HCT116 (cell line): ENCODE results near the gene RCL1. TPM values are rescaled to one million over a fixed set of nuclear protein-coding genes. Genes with fewer than 3 reads are reported as not detected.
A peak's percentile ranks its signal among the peaks of the same experiment; 100 is the strongest.

Experiments used
- ATAC-seq: fragments of 200-7000 bp; cut with Tn5 transposase; 2 replicates; pipeline ENCODE4 v1.9.1; 2020; ENCODE audit warnings: mild to moderate bottlenecking, moderate library complexity
- Bru-seq: library from RNA; stranded (reverse); fragments of 400-500 nt; gene quantifications from one replicate; lab custom pipeline; 2021; lab: Mats Ljungman, UMichigan
- BruChase-seq, 2 experiments: library from RNA; stranded (reverse); fragments of 400-500 nt; gene quantifications; one replicate each; lab custom pipeline; 2021; lab: Mats Ljungman, UMichigan
- BruUV-seq: library from RNA; stranded (reverse); fragments of 400-500 nt; replicated peaks from 2 replicates; lab custom pipeline; 2021; lab: Mats Ljungman, UMichigan
- CTCF ChIA-PET: fragments of 300-600 bp; sonication (Branson Sonifier 250); formaldehyde crosslinking; loops from one replicate; lab custom pipeline; 2021; ENCODE audit warnings: antibody characterized with exemption; lab: Charles Lee
- POLR2A ChIA-PET: fragments of 300-600, 350-600 bp; sonication (Branson Sonifier 250); formaldehyde crosslinking; loops from one replicate; lab custom pipeline; 2021; ENCODE audit warnings: antibody characterized with exemption; lab: Charles Lee
- RAD21 ChIA-PET, 2 experiments: fragments of 300-600 bp; sonication (Branson Sonifier 250); formaldehyde crosslinking; loops; one replicate each; lab custom pipeline; 2023; ENCODE audit warnings: low total read pairs in 2 of 2; ENCODE audit not compliant: uncharacterized antibody in 2 of 2, unreplicated experiment in 2 of 2, low non-redundant PET in 1 of 2; lab: Charles Lee
- DNase-seq: peaks from one replicate; pipeline ENCODE4 v3.0.0-alpha.2; 2010; ENCODE audit warnings: low read depth, low spot score
- H2AFZ ChIP-seq: fragments of 200-600 bp; shearing (Covaris generic), sonication (generic); 2 replicates; pipeline ENCODE4 v1.6.1; 2017; ENCODE audit warnings: low read depth, mixed run types, mixed read lengths, antibody characterized with exemption, low read length; ENCODE audit not compliant: poor library complexity, severe bottlenecking
- H3K27ac ChIP-seq: 2 replicates; pipeline ENCODE4 v1.5.1; 2012; ENCODE audit warnings: low read depth, low read length
- H3K27me3 ChIP-seq: fragments of 200-600 bp; sonication (generic); 2 replicates; pipeline ENCODE4 v1.6.1; 2016; ENCODE audit warnings: mixed run types, low read length, mixed read lengths; ENCODE audit not compliant: insufficient read depth
- H3K36me3 ChIP-seq, 2 experiments: fragments of 200-500 bp in 1 of 2; fragments of 200-600 bp in 1 of 2; sonication (Bioruptor generic) in 1 of 2; sonication (generic) in 1 of 2; 2 replicates each; pipeline versions ENCODE4 v1.5.1 to v1.6.1; 2014 to 2016; ENCODE audit warnings: low read length in 2 of 2, inconsistent platforms in 1 of 2, mixed read lengths in 1 of 2, mixed run types in 1 of 2; ENCODE audit not compliant: insufficient read depth in 2 of 2, control insufficient read depth in 1 of 2
- H3K4me1 ChIP-seq, 2 experiments: fragments of 200-600 bp in 1 of 2; sonication (generic) in 1 of 2; 2 replicates each; pipeline versions ENCODE4 v1.5.1 to v1.6.1; 2012 to 2017; ENCODE audit warnings: low read length in 2 of 2, inconsistent platforms in 1 of 2, mild to moderate bottlenecking in 1 of 2, mixed read lengths in 1 of 2, mixed run types in 1 of 2, moderate library complexity in 1 of 2; ENCODE audit not compliant: insufficient read depth in 2 of 2, control insufficient read depth in 1 of 2
- H3K4me2 ChIP-seq: fragments of 200-600 bp; sonication (generic); 2 replicates; pipeline ENCODE4 v1.6.1; 2017; ENCODE audit warnings: mixed run types, low read length, mixed read lengths
- H3K4me3 ChIP-seq, 2 experiments: fragments of 200-600 bp in 1 of 2; sonication (generic) in 1 of 2; replicated peaks in 1 of 2; 2 replicates each; pipeline ENCODE4 v1.5.1; 2011 to 2016; ENCODE audit warnings: low read length in 2 of 2, control low read depth in 1 of 2, low read depth in 1 of 2, mild to moderate bottlenecking in 1 of 2, mixed read lengths in 1 of 2, mixed run types in 1 of 2
- H3K79me2 ChIP-seq: fragments of 200-600 bp; sonication (generic); 2 replicates; pipeline ENCODE4 v1.6.1; 2017; ENCODE audit warnings: mild to moderate bottlenecking, mixed run types, low read length, moderate library complexity, mixed read lengths; ENCODE audit not compliant: insufficient read depth
- H3K9ac ChIP-seq: fragments of 200-600 bp; sonication (generic); 2 replicates; pipeline ENCODE4 v1.6.1; 2016; ENCODE audit warnings: low read length, mixed read lengths
- H3K9me2 ChIP-seq: fragments of 200-600 bp; sonication (generic), shearing (Covaris generic); 2 replicates; pipeline ENCODE4 v1.6.1; 2017; ENCODE audit warnings: mixed run types, mild to moderate bottlenecking, moderate library complexity; ENCODE audit not compliant: insufficient read depth
- H3K9me3 ChIP-seq, 2 experiments: fragments of 200-500 bp in 1 of 2; fragments of 200-600 bp in 1 of 2; sonication (Bioruptor generic) in 1 of 2; sonication (generic) in 1 of 2; 2 replicates each; pipeline ENCODE4 v1.6.1; 2014 to 2017; ENCODE audit warnings: low read length in 2 of 2, mixed read lengths in 2 of 2, inconsistent platforms in 1 of 2, low read depth in 1 of 2, mild to moderate bottlenecking in 1 of 2, mixed run types in 1 of 2, moderate library complexity in 1 of 2; ENCODE audit not compliant: control insufficient read depth in 1 of 2, insufficient read depth in 1 of 2
- H4K20me1 ChIP-seq: fragments of 200-600 bp; sonication (generic), shearing (Covaris generic); 2 replicates; pipeline ENCODE4 v1.6.1; 2017; ENCODE audit warnings: mixed run types, mild to moderate bottlenecking, moderate library complexity; ENCODE audit not compliant: insufficient read depth
- CEBPB ChIP-seq: IDR thresholded peaks from 2 replicates; pipeline ENCODE4 v1.6.1; 2012; ENCODE audit warnings: low read depth
- EZH2 ChIP-seq: fragments of 200-600 bp; sonication (generic); IDR thresholded peaks from 2 replicates; pipeline ENCODE4 v1.6.1; 2017; ENCODE audit warnings: antibody characterized with exemption, mixed run types
- FOSL1 ChIP-seq: IDR thresholded peaks from 2 replicates; pipeline ENCODE4 v1.6.1; 2012; ENCODE audit warnings: low read depth
- POLR2A ChIP-seq: IDR thresholded peaks from 2 replicates; pipeline ENCODE4 v1.7.0; 2011; ENCODE audit warnings: borderline replicate concordance; ENCODE audit not compliant: insufficient read depth, insufficient read length; ENCODE audit errors: extremely low read depth
- RAD21 ChIP-seq: IDR thresholded peaks from 2 replicates; pipeline ENCODE4 v1.6.1; 2012; ENCODE audit warnings: low read depth, mild to moderate bottlenecking
- SIN3A ChIP-seq: IDR thresholded peaks from 2 replicates; pipeline ENCODE4 v1.6.1; 2012; ENCODE audit warnings: low read depth
- SP1 ChIP-seq: IDR thresholded peaks from 2 replicates; pipeline ENCODE4 v1.6.1; 2012; ENCODE audit warnings: low read depth
- SRF ChIP-seq: IDR thresholded peaks from 2 replicates; pipeline ENCODE4 v1.6.1; 2012; ENCODE audit warnings: low read depth
- YY1 ChIP-seq: IDR thresholded peaks from 2 replicates; pipeline ENCODE4 v1.6.1; 2011; ENCODE audit warnings: low read length, low read depth, moderate library complexity, mild to moderate bottlenecking; ENCODE audit not compliant: insufficient replicate concordance; ENCODE audit errors: extremely low read depth
- ZFX ChIP-seq: fragments of 450-650 bp; IDR thresholded peaks from 2 replicates; pipeline ENCODE4 v1.6.1; 2017
- intact Hi-C: fragments of 100-400 bp; cut with micrococcal nuclease; formaldehyde crosslinking; loops from 2 replicates; pipeline ENCODE4 v1.10.0; 2022
- long read RNA-seq: library from polyadenylated mRNA; unstranded; transcript quantifications from one replicate; pipeline ENCODE4 v2.0.0, GENCODE V29; 2021; ENCODE audit not compliant: unreplicated experiment
- polyA plus RNA-seq: library from polyadenylated mRNA; unstranded; fragments of >200 nt; gene quantifications from 2 replicates; pipeline ENCODE4 v1.2.1, GENCODE V29; 2012; ENCODE audit warnings: missing spikeins
- total RNA-seq: library from RNA; stranded (reverse); gene quantifications from one replicate; pipeline ENCODE4 v1.2.1, GENCODE V29; 2021; ENCODE audit not compliant: unreplicated experiment
- TF ChIP-seq, protein P1 (sequence below): IDR thresholded peaks from 2 replicates; pipeline ENCODE4 v1.6.1; 2012; ENCODE audit warnings: low read depth
- TF ChIP-seq, protein P2 (sequence below), 3 experiments: fragments of 200-600 bp in 1 of 3; sonication (generic) in 1 of 3; IDR thresholded peaks in 2 of 3; conservative IDR thresholded peaks in 1 of 3; 2 replicates each; pipeline ENCODE4 v1.5.1; 2012 to 2017; ENCODE audit warnings: low read depth in 2 of 3, low read length in 2 of 3, antibody characterized with exemption in 1 of 3, borderline replicate concordance in 1 of 3, control low read depth in 1 of 3, mild to moderate bottlenecking in 1 of 3, mixed read lengths in 1 of 3, mixed run types in 1 of 3, moderate library complexity in 1 of 3; ENCODE audit not compliant: insufficient read depth in 1 of 3
- TF ChIP-seq, protein P3 (sequence below): IDR thresholded peaks from 2 replicates; pipeline ENCODE4 v1.6.1; 2011; ENCODE audit warnings: mild to moderate bottlenecking, low read length, moderate library complexity; ENCODE audit not compliant: insufficient replicate concordance; ENCODE audit errors: extremely low read depth
- TF ChIP-seq, protein P4 (sequence below): IDR thresholded peaks from 2 replicates; pipeline ENCODE4 v1.6.1; 2012

RCL1 gene, protein sequence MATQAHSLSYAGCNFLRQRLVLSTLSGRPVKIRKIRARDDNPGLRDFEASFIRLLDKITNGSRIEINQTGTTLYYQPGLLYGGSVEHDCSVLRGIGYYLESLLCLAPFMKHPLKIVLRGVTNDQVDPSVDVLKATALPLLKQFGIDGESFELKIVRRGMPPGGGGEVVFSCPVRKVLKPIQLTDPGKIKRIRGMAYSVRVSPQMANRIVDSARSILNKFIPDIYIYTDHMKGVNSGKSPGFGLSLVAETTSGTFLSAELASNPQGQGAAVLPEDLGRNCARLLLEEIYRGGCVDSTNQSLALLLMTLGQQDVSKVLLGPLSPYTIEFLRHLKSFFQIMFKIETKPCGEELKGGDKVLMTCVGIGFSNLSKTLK
- total RNA-seq (29.9 TPM), Bru-seq, nascent RNA (percentile 86 among the genes with signal in this experiment), BruChase-seq, experiment 1, labeled RNA remaining after a 6-hour chase (percentile 67 among the genes with signal in this experiment), BruChase-seq, experiment 2, labeled RNA remaining after a 2-hour chase (percentile 75 among the genes with signal in this experiment)
- polyA plus RNA-seq, result 13.5 and 18.4 TPM in 2 replicates
- long read RNA-seq, transcript RCL1-204 (9 exons, 2,134 nt), result major isoform, 28 of 39 reads
- long read RNA-seq, partial matches to known transcripts, result 2 of 39 reads
- long read RNA-seq, other reads (novel, unspliced or antisense), result 9 of 39 reads

DNA sequence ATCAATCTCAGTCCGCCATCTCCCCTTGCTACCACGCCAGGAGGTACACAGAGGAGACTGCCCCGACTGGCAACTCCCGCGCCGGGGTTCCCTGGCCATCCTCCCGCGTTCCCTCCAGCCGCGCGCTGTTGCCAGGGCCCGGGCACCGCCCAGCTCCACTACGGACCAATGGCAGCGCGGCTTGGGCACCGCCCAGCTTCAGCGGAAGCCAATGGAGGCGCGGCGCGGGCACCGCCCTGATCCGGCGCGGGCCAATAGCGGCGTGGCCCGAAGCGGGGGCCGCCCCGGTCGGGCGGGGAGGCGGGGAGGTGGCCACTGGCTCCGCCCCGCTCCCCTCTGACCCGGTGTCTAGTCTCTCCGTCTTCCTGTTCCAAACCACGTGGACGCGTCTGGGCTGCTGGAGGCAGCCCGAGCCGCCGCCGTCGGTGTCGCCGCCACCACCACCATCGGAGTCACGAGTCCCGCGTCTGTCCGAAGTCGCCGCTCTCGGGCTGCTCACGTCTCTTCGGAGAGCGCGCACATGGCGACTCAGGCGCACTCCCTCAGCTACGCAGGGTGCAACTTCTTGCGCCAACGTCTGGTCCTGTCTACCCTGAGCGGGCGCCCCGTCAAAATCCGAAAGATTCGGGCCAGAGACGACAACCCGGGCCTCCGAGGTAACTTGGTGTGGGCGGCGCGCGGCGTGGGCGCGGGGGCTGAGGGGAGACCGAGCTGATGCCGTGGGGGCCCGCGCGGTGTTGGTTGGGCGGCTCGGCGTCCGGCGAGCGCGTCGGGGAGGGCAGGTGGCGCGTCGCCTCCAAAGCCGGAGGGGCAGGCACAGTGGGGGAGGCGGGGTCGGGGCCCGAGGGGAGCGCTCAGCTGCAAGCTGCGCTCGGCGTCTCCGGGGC, at the start of gene RCL1:
Gene RCL1, plus strand, starts transcription at position 373 of the 887 bp plus-strand sequence. Its CDS starts 148 bp downstream, at position 521.
- BruUV-seq, result no TSS peak
- intact Hi-C loops, result no loop called here
- H3K27ac ChIP-seq, result peak within 1 kb of the TSS; percentile 76
- ChIA-PET POLR2A (interaction anchor here (0.5 to 0.6 kb wide), 3 partner anchors 9 to 64 kb away, joined by 3 to 4 read pairs (median 3); no protein-coding TSS in a partner anchor), CTCF (interaction anchor here (0.7 to 1.9 kb wide), 3 partner anchors 34 to 194 kb away, joined by 3 to 8 read pairs (median 3); no protein-coding TSS in a partner anchor), RAD21 (interaction anchor here in 1 of 2 experiments (0.7 kb wide), 1 partner anchor 405 kb away, joined by 3 read pairs; no protein-coding TSS in a partner anchor)
- ATAC-seq (peak; percentile 94), DNase-seq (peak; percentile 82)
- H3K9ac ChIP-seq, result peak within 1 kb of the TSS; percentile 91
- peaks cover 50% of the 10 kb centered on the region for H3K79me2 ChIP-seq
- H3K4me2 ChIP-seq, result peak within 1 kb of the TSS; percentile 86
- H3K36me3 ChIP-seq, result no peaks in the 10 kb centered on the region
- peak within 1 kb of the TSS; percentile 71 to 91 for H3K4me3 ChIP-seq
- H3K4me1 ChIP-seq, result peaks cover 7 to 21% of the 10 kb centered on the region in 2 experiments; a peak in 2 of 4 replicates
- H2AFZ ChIP-seq, result peak within 1 kb of the TSS; percentile 24
- H3K27me3 ChIP-seq, result no peaks in the 10 kb centered on the region
- H3K9me3 ChIP-seq, result no peaks in the 10 kb centered on the region
- H4K20me1 ChIP-seq, result peaks cover 10% of the 10 kb centered on the region; the same call in 1 of the 2 replicates
- H3K9me2 ChIP-seq, result no peaks in the 10 kb centered on the region
- TF ChIP-seq, protein P1, sequence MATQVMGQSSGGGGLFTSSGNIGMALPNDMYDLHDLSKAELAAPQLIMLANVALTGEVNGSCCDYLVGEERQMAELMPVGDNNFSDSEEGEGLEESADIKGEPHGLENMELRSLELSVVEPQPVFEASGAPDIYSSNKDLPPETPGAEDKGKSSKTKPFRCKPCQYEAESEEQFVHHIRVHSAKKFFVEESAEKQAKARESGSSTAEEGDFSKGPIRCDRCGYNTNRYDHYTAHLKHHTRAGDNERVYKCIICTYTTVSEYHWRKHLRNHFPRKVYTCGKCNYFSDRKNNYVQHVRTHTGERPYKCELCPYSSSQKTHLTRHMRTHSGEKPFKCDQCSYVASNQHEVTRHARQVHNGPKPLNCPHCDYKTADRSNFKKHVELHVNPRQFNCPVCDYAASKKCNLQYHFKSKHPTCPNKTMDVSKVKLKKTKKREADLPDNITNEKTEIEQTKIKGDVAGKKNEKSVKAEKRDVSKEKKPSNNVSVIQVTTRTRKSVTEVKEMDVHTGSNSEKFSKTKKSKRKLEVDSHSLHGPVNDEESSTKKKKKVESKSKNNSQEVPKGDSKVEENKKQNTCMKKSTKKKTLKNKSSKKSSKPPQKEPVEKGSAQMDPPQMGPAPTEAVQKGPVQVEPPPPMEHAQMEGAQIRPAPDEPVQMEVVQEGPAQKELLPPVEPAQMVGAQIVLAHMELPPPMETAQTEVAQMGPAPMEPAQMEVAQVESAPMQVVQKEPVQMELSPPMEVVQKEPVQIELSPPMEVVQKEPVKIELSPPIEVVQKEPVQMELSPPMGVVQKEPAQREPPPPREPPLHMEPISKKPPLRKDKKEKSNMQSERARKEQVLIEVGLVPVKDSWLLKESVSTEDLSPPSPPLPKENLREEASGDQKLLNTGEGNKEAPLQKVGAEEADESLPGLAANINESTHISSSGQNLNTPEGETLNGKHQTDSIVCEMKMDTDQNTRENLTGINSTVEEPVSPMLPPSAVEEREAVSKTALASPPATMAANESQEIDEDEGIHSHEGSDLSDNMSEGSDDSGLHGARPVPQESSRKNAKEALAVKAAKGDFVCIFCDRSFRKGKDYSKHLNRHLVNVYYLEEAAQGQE, result no peak
- TF ChIP-seq, protein P2, sequence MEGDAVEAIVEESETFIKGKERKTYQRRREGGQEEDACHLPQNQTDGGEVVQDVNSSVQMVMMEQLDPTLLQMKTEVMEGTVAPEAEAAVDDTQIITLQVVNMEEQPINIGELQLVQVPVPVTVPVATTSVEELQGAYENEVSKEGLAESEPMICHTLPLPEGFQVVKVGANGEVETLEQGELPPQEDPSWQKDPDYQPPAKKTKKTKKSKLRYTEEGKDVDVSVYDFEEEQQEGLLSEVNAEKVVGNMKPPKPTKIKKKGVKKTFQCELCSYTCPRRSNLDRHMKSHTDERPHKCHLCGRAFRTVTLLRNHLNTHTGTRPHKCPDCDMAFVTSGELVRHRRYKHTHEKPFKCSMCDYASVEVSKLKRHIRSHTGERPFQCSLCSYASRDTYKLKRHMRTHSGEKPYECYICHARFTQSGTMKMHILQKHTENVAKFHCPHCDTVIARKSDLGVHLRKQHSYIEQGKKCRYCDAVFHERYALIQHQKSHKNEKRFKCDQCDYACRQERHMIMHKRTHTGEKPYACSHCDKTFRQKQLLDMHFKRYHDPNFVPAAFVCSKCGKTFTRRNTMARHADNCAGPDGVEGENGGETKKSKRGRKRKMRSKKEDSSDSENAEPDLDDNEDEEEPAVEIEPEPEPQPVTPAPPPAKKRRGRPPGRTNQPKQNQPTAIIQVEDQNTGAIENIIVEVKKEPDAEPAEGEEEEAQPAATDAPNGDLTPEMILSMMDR (IDR thresholded peaks at IDR 0.05 in 2 of 3, conservative IDR thresholded peaks at IDR 0.05 in 1 of 3; ENCODE audit: borderline replicate concordance in 1 of 3, insufficient read depth in 1 of 3, low read depth in 2 of 3, low read length in 2 of 3), result no peak
- TF ChIP-seq FOSL1 (no peak), EZH2 (no peak), SRF (no peak), CEBPB (no peak), SIN3A (peak; percentile 74), POLR2A (peak; percentile 85), YY1 (no peak), ZFX (peak; percentile 22; the same call in 1 of the 2 replicates), RAD21 (no peak), SP1 (peak; percentile 97)
- TF ChIP-seq, protein P3, sequence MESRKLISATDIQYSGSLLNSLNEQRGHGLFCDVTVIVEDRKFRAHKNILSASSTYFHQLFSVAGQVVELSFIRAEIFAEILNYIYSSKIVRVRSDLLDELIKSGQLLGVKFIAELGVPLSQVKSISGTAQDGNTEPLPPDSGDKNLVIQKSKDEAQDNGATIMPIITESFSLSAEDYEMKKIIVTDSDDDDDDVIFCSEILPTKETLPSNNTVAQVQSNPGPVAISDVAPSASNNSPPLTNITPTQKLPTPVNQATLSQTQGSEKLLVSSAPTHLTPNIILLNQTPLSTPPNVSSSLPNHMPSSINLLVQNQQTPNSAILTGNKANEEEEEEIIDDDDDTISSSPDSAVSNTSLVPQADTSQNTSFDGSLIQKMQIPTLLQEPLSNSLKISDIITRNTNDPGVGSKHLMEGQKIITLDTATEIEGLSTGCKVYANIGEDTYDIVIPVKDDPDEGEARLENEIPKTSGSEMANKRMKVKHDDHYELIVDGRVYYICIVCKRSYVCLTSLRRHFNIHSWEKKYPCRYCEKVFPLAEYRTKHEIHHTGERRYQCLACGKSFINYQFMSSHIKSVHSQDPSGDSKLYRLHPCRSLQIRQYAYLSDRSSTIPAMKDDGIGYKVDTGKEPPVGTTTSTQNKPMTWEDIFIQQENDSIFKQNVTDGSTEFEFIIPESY, result no peak
- TF ChIP-seq, protein P4, sequence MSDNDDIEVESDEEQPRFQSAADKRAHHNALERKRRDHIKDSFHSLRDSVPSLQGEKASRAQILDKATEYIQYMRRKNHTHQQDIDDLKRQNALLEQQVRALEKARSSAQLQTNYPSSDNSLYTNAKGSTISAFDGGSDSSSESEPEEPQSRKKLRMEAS, result peak; percentile 96
